ENCODE results near the gene AXDND1.

DNA sequence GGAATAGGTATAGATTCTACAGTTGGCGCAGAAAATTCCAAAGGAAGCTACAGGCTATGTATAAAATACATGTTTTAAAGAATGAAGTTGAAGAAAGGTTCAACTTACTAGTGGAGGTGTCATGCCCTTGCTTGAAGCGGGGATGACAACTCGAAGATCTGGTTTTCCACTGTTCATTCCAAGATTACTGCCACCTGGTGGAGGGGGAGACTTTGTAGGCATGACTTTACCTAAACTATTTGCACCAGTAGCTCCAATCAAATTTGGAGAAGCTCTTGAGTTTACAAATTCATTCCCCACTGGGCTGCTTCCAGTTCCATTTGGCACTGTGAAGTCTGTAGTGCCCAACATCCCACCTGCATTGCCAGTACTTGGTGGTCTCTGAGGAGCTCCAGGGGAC, 81.7 kb downstream of the AXDND1 start:
- TF ChIP-seq CSDC2 (CRISPR knock-in tag; IDR thresholded peaks at IDR 0.05) (no peak), ZFP30 (CRISPR knock-in tag; IDR thresholded peaks at IDR 0.05) (no peak), ZFP3 (CRISPR knock-in tag; IDR thresholded peaks at IDR 0.05) (no peak), ZNF70 (CRISPR knock-in tag; IDR thresholded peaks at IDR 0.05) (no peak), RARB (CRISPR knock-in tag; IDR thresholded peaks at IDR 0.05) (no peak), ZNF565 (CRISPR knock-in tag; conservative IDR thresholded peaks at IDR 0.05; ENCODE audit: low read depth) (no peak), ZNF8 (CRISPR knock-in tag; IDR thresholded peaks at IDR 0.05) (no peak), ISL1 (CRISPR knock-in tag; IDR thresholded peaks at IDR 0.05) (no peak), TOX (CRISPR knock-in tag; IDR thresholded peaks at IDR 0.05; ENCODE audit: borderline replicate concordance) (no peak), OSR1 (CRISPR knock-in tag; IDR thresholded peaks at IDR 0.05) (no peak)
- TF ChIP-seq, protein P1, sequence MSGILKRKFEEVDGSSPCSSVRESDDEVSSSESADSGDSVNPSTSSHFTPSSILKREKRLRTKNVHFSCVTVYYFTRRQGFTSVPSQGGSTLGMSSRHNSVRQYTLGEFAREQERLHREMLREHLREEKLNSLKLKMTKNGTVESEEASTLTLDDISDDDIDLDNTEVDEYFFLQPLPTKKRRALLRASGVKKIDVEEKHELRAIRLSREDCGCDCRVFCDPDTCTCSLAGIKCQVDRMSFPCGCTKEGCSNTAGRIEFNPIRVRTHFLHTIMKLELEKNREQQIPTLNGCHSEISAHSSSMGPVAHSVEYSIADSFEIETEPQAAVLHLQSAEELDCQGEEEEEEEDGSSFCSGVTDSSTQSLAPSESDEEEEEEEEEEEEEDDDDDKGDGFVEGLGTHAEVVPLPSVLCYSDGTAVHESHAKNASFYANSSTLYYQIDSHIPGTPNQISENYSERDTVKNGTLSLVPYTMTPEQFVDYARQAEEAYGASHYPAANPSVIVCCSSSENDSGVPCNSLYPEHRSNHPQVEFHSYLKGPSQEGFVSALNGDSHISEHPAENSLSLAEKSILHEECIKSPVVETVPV (CRISPR knock-in tag; IDR thresholded peaks at IDR 0.05) = no peak
- TF ChIP-seq, protein P2, sequence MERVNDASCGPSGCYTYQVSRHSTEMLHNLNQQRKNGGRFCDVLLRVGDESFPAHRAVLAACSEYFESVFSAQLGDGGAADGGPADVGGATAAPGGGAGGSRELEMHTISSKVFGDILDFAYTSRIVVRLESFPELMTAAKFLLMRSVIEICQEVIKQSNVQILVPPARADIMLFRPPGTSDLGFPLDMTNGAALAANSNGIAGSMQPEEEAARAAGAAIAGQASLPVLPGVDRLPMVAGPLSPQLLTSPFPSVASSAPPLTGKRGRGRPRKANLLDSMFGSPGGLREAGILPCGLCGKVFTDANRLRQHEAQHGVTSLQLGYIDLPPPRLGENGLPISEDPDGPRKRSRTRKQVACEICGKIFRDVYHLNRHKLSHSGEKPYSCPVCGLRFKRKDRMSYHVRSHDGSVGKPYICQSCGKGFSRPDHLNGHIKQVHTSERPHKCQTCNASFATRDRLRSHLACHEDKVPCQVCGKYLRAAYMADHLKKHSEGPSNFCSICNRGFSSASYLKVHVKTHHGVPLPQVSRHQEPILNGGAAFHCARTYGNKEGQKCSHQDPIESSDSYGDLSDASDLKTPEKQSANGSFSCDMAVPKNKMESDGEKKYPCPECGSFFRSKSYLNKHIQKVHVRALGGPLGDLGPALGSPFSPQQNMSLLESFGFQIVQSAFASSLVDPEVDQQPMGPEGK (CRISPR knock-in tag; IDR thresholded peaks at IDR 0.05; ENCODE audit: borderline replicate concordance) = no peak

Data from SK-N-SH treated with all-trans-retinoic acid at 6 μM for 48 hours (cell line).